NK-92 (cell line): ENCODE data around the gene ANGPTL8.

Experiments used
- DNase-seq: peaks from one replicate; lab custom pipeline; 2025; ENCODE audit not compliant: unreplicated experiment; lab: John Stamatoyannopoulos, UW

ANGPTL8 gene

GRCh38 chr19:11260996-11261395 is 21.6 kb downstream of the ANGPTL8 start:
- DNase-seq: no peak

GRCh38 chr19:11261431-11261970 is 22.1 kb downstream of the ANGPTL8 start:
- no peak for DNase-seq

GRCh38 chr19:11261971-11262839 is 22.8 kb downstream of the ANGPTL8 start, which contains the start of gene DOCK6:
TSS of gene DOCK6 (minus strand) at chr19:11262524. CDS start at chr19:11262440, 84 bp downstream.
- no peak for DNase-seq

- DNase-seq: no peak
Measured at GRCh38 chr19:11263726-11264125, 24.3 kb downstream of the ANGPTL8 start.

- no peak for DNase-seq
Measured at GRCh38 chr19:11264452-11265176, 25.2 kb downstream of the ANGPTL8 start.

GRCh38 chr19:11265177-11265784 is 25.9 kb downstream of the ANGPTL8 start:
- DNase-seq: no peak

GRCh38 chr19:11265785-11266236 is 26.4 kb downstream of the ANGPTL8 start:
- no peak for DNase-seq

GRCh38 chr19:11267316-11268085 is 28.1 kb downstream of the ANGPTL8 start:
- DNase-seq: no peak

GRCh38 chr19:11268783-11269267 is 29.4 kb downstream of the ANGPTL8 start:
- DNase-seq: no peak

GRCh38 chr19:11269408-11269807 is 30.0 kb downstream of the ANGPTL8 start:
- DNase-seq: no peak

- no peak for DNase-seq
Measured at GRCh38 chr19:11273296-11273695, 33.9 kb downstream of the ANGPTL8 start.

- DNase-seq: no peak
Measured at GRCh38 chr19:11273989-11274388, 34.6 kb downstream of the ANGPTL8 start.

- DNase-seq: no peak
Measured at GRCh38 chr19:11274533-11275086, 35.2 kb downstream of the ANGPTL8 start.

GRCh38 chr19:11278670-11279069 is 39.3 kb downstream of the ANGPTL8 start:
- no peak for DNase-seq

- DNase-seq: no peak
Measured at GRCh38 chr19:11279505-11280236, 40.3 kb downstream of the ANGPTL8 start.

GRCh38 chr19:11281356-11282049 is 42.1 kb downstream of the ANGPTL8 start:
- no peak for DNase-seq

GRCh38 chr19:11284515-11284914 is 45.1 kb downstream of the ANGPTL8 start:
- DNase-seq: no peak

- no peak for DNase-seq
Measured at GRCh38 chr19:11286312-11286974, 47.0 kb downstream of the ANGPTL8 start.
